Small intestine (tissue), 7 donors: Measurements from ENCODE around the gene SDCCAG8. TPM values are rescaled to one million over a fixed set of nuclear protein-coding genes. Genes with fewer than 3 reads are reported as not detected.

Experiments
- DNase-seq, 2 donors: peaks; one replicate each; pipeline versions ENCODE4 v3.0.0 to v3.0.0-alpha.2; 2013
- FAIRE-seq: peaks from 2 replicates; lab custom pipeline; 2012; peaks lifted over from hg19 to GRCh38; lab: Jason Lieb, UNC
- H3K27ac ChIP-seq, 3 donors: one replicate each; pipeline ENCODE4 v1.5.1; 2013; ENCODE audit warnings: low read length in 2 of 3, mild to moderate bottlenecking in 2 of 3, control low read depth in 1 of 3, inconsistent platforms in 1 of 3, low read depth in 1 of 3, moderate library complexity in 1 of 3
- H3K27me3 ChIP-seq, 3 donors: one replicate each; pipeline ENCODE4 v1.6.1; 2013; ENCODE audit warnings: low read length in 3 of 3, inconsistent platforms in 1 of 3; ENCODE audit not compliant: control insufficient read depth in 3 of 3, insufficient read depth in 3 of 3
- H3K36me3 ChIP-seq, 3 donors: one replicate each; pipeline ENCODE4 v1.6.1; 2013; ENCODE audit warnings: low read length in 3 of 3, inconsistent platforms in 1 of 3, low read depth in 1 of 3, mild to moderate bottlenecking in 1 of 3, moderate library complexity in 1 of 3; ENCODE audit not compliant: control insufficient read depth in 3 of 3, insufficient read depth in 2 of 3
- H3K4me1 ChIP-seq, 3 donors: one replicate each; pipeline ENCODE4 v1.6.1; 2013; ENCODE audit warnings: low read length in 2 of 3, inconsistent platforms in 1 of 3, low read depth in 1 of 3, mild to moderate bottlenecking in 1 of 3, moderate library complexity in 1 of 3; ENCODE audit not compliant: control insufficient read depth in 3 of 3, insufficient read depth in 2 of 3
- H3K4me3 ChIP-seq, 3 donors: one replicate each; pipeline ENCODE4 v1.5.1; 2013; ENCODE audit warnings: low read length in 3 of 3, control low read depth in 1 of 3, inconsistent platforms in 1 of 3, low read depth in 1 of 3, mild to moderate bottlenecking in 1 of 3, moderate library complexity in 1 of 3
- H3K9me3 ChIP-seq, 2 donors: one replicate each; pipeline ENCODE4 v1.6.1; 2013; ENCODE audit warnings: low read depth in 1 of 2, low read length in 1 of 2; ENCODE audit not compliant: control insufficient read depth in 2 of 2, insufficient read depth in 1 of 2
- WGBS, 3 donors: extraction: QIAGEN DNeasy Blood & Tissue Kit; methylation state at CpG; one replicate each; pipeline ENCODE4 v1.1.7; 2013; 5-methylcytosine and 5-hydroxymethylcytosine counted together
- polyA plus RNA-seq, 4 donors: library from polyadenylated mRNA; stranded (reverse) in 3 of 4; unstranded in 1 of 4; fragments of 200-250 nt in 3 of 4; fragments of 120-200 nt in 1 of 4; gene quantifications; one replicate each; pipeline versions ENCODE4 v1.2.1 to v1.2.3, GENCODE V29; 2013
- donor health status: healthy with polysubstance abuse.
- donor health status: control.
- donor health status: control.
- donor health status: Bipolar disorder and iron deficiency.
- donor health status: healthy.

Gene SDCCAG8
- polyA plus RNA-seq, 4 donors = 19.2 to 32.2 (median 23.6) TPM

- Histone ChIP-seq H3K27me3 (no peaks in the 10 kb centered on the region), H3K4me3 (no peak overlapping the region), H3K4me1 (peaks cover 0 to 3% (median 0%) of the 10 kb centered on the region in 3 donors), H3K27ac (no peak overlapping the region), H3K9me3 (no peaks in the 10 kb centered on the region), H3K36me3 (no peaks in the 10 kb centered on the region)
- 79 to 84% (median 81%) methylated on average over 15 of the region's 15 CpGs for WGBS, 3 donors
- DNase-seq = peak in 1 of 2 donors; percentile 2
- FAIRE-seq = no peak
These were observed 165.3 kb downstream of the SDCCAG8 start for GRCh38 chr1:243420946-243421685.

DNA sequence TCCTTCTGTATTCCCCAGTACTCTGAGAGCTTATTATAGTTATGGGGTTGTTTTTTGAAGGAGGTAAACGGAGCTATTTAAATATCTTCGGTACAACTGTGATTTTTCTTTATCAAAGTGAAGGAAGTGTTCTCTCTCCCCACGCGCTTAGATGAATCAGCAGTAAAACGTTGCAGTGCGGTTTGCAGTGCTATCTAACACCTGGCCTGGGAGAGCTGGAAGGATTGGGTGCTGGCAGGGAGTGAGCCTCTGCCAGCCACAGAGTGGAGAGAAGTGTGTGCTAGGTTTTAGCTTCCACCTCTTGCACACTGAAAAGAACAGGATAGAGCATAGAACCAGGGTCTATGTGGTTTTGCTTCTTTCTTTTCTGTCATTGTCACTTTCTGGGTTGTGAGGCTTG is 165.9 kb downstream of the SDCCAG8 start:
- Histone ChIP-seq H3K27me3 (no peaks in the 10 kb centered on the region), H3K4me3 (no peak overlapping the region), H3K27ac (no peak overlapping the region), H3K36me3 (no peaks in the 10 kb centered on the region), H3K4me1 (peaks cover 0 to 3% (median 0%) of the 10 kb centered on the region in 3 donors), H3K9me3 (no peaks in the 10 kb centered on the region)
- peak; percentile 13 to 36 for DNase-seq
- no peak for FAIRE-seq
- 6 to 26% (median 10%) methylated on average over 6 of the region's 6 CpGs for WGBS, 3 donors

- FAIRE-seq = no peak
- H3K4me3 ChIP-seq = no peak overlapping the region
- WGBS, 3 donors = 65 to 78% (median 72%) methylated on average over 2 of the region's 2 CpGs
- no peak for DNase-seq
- H3K36me3 ChIP-seq = peaks cover 0 to 2% (median 0%) of the 10 kb centered on the region in 3 donors
- no peak overlapping the region for H3K27ac ChIP-seq
- H3K27me3 ChIP-seq = no peaks in the 10 kb centered on the region
- H3K9me3 ChIP-seq = no peaks in the 10 kb centered on the region
- H3K4me1 ChIP-seq = peaks cover 0 to 3% (median 0%) of the 10 kb centered on the region in 3 donors
These were observed 166.5 kb downstream of the SDCCAG8 start for GRCh38 chr1:243422362-243422761.

DNA sequence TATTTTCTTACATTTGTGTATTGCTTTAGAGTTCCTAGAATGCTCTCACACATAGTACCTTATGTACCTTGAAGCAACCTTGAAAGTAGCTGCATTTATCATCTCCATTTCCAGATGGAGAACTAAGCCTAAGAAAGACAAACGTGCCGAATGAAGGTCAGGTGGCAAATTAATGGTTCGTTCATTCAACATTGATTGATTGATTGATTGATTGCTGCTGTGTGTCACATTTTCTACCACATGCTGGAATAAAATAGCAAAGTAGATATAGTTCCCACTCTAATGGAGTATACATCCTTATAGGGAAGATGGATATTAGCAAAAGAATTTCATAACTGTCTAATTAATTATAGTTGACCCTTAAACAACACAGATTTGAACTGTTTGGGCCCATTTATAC is 172.2 kb downstream of the SDCCAG8 start:
- no peak overlapping the region for H3K27ac ChIP-seq
- H3K27me3 ChIP-seq = no peaks in the 10 kb centered on the region
- H3K36me3 ChIP-seq = peaks cover 0 to 9% (median 2%) of the 10 kb centered on the region in 3 donors
- FAIRE-seq (no peak), DNase-seq (no peak)
- no peaks in the 10 kb centered on the region for H3K4me1 ChIP-seq
- H3K9me3 ChIP-seq = no peaks in the 10 kb centered on the region
- no peak overlapping the region for H3K4me3 ChIP-seq
- whole genome bisulfite sequencing, 3 donors = 94 to 98% (median 96%) methylated on average over 3 of the region's 3 CpGs

GRCh38 chr1:243428617-243429342 is 172.9 kb downstream of the SDCCAG8 start:
- H3K36me3 ChIP-seq = peaks cover 0 to 12% (median 2%) of the 10 kb centered on the region in 3 donors
- DNase-seq (no peak), FAIRE-seq (no peak)
- no peaks in the 10 kb centered on the region for H3K4me1 ChIP-seq
- no peaks in the 10 kb centered on the region for H3K27me3 ChIP-seq
- H3K27ac ChIP-seq = no peak overlapping the region
- 87 to 93% (median 92%) methylated on average over 9 of the region's 9 CpGs for whole genome bisulfite sequencing, 3 donors
- H3K9me3 ChIP-seq = no peaks in the 10 kb centered on the region
- H3K4me3 ChIP-seq = no peak overlapping the region

- H3K36me3 ChIP-seq = peaks cover 0 to 12% (median 2%) of the 10 kb centered on the region in 3 donors
- FAIRE-seq (no peak), DNase-seq (no peak)
- H3K4me3 ChIP-seq = no peak overlapping the region
- 85 to 95% (median 94%) methylated on average over 5 of the region's 5 CpGs for WGBS, 3 donors
- H3K9me3 ChIP-seq = no peaks in the 10 kb centered on the region
- H3K27me3 ChIP-seq = no peaks in the 10 kb centered on the region
- no peak overlapping the region for H3K27ac ChIP-seq
- no peaks in the 10 kb centered on the region for H3K4me1 ChIP-seq
These were observed 175.8 kb downstream of the SDCCAG8 start for GRCh38 chr1:243431591-243431990.

- no peak overlapping the region for H3K27ac ChIP-seq
- no peak overlapping the region for H3K4me3 ChIP-seq
- WGBS, 3 donors = 84 to 96% (median 94%) methylated on average over 3 of the region's 3 CpGs
- no peaks in the 10 kb centered on the region for H3K27me3 ChIP-seq
- H3K4me1 ChIP-seq = no peaks in the 10 kb centered on the region
- FAIRE-seq (no peak), DNase-seq (no peak)
- H3K36me3 ChIP-seq = peaks cover 0 to 12% (median 2%) of the 10 kb centered on the region in 3 donors
- no peaks in the 10 kb centered on the region for H3K9me3 ChIP-seq
These were observed 176.3 kb downstream of the SDCCAG8 start for GRCh38 chr1:243432136-243432535.

- Histone ChIP-seq H3K27ac (no peak overlapping the region), H3K27me3 (no peaks in the 10 kb centered on the region), H3K36me3 (peaks cover 0 to 12% (median 0%) of the 10 kb centered on the region in 3 donors), H3K4me3 (no peak overlapping the region), H3K4me1 (no peaks in the 10 kb centered on the region), H3K9me3 (no peaks in the 10 kb centered on the region)
- no peak for FAIRE-seq
- no peak for DNase-seq
- 85 to 93% (median 88%) methylated on average over 8 of the region's 8 CpGs for WGBS, 3 donors
These were observed 178.0 kb downstream of the SDCCAG8 start for GRCh38 chr1:243433737-243434370.
